ENCODE measurements around the gene MCM3AP. TPM values are rescaled to one million over a fixed set of nuclear protein-coding genes. Genes with fewer than 3 reads are reported as not detected.
"Not testable (repeated sequence)": the region's sequence is repeated elsewhere in the genome, so short reads cannot be mapped to it uniquely, and the experiment has no call there.

Gene MCM3AP
- total RNA-seq, 1 donor from 2014 or later: 62.9 TPM

DNA sequence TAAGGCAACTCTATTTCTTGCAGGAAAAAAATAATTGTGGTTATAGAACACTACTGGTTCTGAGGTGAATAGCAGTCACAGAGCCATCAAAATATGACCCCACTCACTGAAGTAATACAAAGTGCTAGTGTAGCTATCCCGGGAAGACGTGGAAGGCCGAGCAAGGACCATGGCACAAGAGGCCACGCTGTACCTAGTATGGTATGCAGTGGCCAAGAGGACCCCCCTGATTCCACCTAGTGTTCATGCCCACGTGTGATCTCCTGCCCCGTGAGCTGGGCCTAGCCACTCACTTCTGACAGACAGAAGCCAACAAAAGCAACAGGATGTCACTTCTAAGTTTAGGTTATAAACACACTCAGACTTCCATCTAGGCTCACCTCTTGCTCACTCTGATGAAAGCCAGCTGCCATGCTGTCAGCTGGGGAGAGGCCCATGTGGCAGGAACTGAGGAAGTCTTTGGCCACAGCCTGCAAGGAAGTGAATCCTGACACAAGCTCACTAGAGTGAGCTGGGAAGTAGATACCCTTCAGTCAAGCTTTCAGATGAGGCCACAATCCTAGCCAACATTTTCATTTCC, 35.2 kb downstream of the MCM3AP start:
- DNase-seq: no peak
- peak; percentile 23 for ATAC-seq
- intact Hi-C loops (cut with micrococcal nuclease): no loop called here

DNA sequence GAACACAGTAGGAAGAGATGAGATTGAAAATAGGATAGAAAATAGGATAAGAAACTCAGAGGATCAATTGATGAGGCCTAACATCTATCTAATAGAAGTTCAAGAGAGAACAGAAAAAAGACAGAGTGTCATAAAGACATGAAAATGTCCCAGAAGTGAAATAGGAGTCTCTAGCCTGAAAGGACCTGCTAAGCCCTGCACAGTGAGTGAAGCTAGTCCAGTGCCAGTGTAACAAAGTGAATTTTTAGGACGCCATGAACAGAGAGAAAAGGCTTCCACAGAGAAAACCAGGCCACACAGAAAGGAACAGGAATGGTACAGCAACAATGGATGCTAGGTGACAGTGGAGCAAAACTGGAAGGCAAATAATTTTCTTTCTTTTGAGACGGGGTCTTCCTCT, 36.6 kb downstream of the MCM3AP start:
- ATAC-seq (no peak), DNase-seq (no peak)
- intact Hi-C loops (cut with micrococcal nuclease): no loop called here

DNA sequence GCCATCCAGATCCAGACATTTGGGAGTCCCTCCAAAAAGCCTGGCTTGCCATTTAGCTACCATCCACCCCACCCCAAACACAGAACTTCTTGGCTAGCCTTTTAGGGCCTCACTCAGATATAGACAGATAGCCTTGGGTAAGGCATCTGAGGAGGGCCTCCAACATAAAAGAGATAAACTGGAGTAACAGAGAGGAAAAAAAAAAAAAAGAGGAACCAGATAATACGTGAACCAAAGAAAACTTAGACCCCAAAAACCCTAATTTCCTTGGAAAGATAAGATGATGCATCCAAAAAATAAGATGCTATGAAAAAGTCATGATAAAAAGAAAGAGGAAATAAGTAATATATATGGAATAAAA, 37.0 kb downstream of the MCM3AP start:
- DNase-seq (no peak), ATAC-seq (no peak)
- intact Hi-C loops (cut with micrococcal nuclease): no loop called here

DNA sequence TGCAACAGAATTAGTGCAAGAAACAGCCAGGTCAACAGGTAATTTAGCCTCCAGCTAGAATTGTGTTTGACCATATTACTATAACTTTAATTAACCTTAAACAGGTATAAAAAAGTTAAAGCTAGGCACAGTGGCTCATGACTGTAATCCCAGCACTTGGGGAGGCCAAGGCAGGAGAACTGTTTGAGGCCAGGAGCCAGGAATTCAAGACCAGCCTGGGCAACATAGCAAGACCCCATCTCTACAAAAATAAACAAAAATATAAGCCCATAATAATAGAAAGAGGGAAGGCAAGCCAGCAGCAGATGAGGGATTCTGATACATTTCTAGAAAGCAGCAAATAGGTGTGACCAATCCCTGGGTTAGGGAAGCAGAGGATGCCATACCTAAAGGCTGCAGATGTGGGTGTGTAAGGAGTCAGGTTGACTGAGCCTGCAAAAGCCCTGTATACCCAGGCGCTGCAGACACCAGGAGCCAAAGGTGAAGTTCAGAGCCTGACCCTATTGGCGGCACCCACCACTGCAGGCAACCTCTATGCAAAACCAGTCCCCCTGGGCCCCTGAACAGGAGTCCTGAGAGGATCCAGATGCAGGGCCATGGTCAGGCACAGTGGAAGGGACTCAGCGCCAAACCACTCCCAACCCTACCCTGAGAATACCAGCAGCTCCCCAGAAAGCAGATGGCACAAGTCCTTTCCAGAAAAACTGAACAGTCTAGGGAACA, 37.6 kb downstream of the MCM3AP start:
- intact Hi-C loops (cut with micrococcal nuclease): no loop called here
- ATAC-seq: no peak
- no peak for DNase-seq

DNA sequence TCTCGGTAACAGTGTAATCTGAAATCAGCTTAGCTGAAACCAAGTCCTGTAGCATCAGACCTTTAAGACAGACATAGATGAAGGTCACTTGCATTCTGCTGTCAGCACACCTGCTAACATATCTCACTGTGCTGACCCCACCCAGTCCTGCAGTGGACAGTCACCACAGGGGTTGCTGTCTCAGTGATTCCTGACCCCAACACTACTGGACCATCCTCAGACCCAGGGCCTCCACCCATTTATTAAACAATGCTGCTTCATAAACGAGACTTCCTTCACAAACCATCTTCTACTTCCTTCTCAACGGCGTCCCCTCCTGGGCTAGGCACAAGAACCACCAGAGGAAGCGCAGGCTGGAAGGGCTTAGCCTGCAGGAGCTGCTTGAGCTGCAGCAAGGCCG, 39.1 kb downstream of the MCM3AP start:
- intact Hi-C loops (cut with micrococcal nuclease): no loop called here
- DNase-seq: no peak
- no peak for ATAC-seq

GRCh38 chr21:46245213-46245915, 40.0 kb downstream of the MCM3AP start:
- ATAC-seq: no peak
- intact Hi-C loops (cut with micrococcal nuclease): no loop called here
- DNase-seq: no peak

DNA sequence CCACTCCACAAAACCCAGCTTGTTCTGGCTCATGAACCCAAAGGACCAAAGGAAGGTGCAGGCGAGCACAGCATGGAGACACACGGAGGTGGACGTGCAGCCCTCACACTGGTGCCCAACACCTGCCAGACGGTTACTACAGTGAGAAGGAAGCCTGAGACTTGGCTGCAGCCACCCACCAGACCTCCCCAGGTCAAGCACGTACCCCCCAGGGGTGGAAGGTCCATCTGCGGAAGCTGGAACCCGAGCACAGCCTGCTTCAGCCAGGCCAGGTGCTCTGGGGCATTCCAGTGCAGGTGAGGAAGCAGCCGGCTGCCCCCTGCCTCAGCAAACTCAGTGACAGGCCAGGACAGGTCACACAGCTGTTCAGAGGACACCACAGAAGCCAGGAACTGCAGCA, 40.8 kb downstream of the MCM3AP start:
- no peak for DNase-seq
- intact Hi-C loops (cut with micrococcal nuclease): no loop called here
- ATAC-seq: no peak

- ATAC-seq (no peak), DNase-seq (no peak)
- intact Hi-C loops (cut with micrococcal nuclease): no loop called here
These were observed 41.5 kb downstream of the MCM3AP start for GRCh38 chr21:46243960-46244361.

DNA sequence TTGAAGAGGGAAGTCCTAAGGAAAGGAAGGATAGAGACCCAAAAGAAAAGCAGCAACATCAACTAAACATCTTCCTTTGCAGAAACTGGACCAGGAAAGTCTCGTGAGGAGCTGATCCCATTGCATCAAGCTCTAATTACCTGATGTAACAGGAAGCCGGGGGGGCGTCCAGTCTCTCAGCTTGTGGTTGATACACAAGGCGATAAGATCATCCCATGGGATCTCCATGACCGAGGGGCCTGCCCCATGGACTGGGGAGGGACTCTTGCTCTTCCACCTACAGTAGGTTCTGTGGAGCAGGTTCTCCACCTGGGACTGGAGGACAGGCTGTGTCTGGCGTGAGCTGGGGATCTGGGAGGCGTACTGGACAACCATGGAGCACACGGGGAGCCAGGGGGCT, 42.1 kb downstream of the MCM3AP start:
- intact Hi-C loops (cut with micrococcal nuclease): no loop called here
- DNase-seq (no peak), ATAC-seq (no peak)

DNA sequence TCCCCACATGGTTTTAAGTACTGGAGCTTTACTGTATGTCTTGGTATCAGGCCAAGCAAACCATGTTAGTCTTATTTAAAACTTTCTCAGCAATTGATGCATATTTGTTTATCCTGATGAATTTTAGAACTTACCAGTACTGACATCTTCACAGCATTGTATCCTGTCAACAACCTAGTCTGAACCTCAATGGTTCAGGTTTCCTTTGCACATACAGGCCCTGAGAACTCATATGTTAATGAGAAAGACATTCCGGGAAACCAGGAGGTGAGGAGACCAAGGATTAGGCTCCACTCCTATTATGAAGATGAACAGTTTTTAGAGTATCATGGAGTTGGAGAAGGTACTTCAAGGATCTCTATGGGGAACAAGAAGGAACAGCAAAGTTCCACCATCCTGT, 43.8 kb downstream of the MCM3AP start:
- intact Hi-C loops (cut with micrococcal nuclease); ATAC-seq; DNase-seq: not testable (repeated sequence)

DNA sequence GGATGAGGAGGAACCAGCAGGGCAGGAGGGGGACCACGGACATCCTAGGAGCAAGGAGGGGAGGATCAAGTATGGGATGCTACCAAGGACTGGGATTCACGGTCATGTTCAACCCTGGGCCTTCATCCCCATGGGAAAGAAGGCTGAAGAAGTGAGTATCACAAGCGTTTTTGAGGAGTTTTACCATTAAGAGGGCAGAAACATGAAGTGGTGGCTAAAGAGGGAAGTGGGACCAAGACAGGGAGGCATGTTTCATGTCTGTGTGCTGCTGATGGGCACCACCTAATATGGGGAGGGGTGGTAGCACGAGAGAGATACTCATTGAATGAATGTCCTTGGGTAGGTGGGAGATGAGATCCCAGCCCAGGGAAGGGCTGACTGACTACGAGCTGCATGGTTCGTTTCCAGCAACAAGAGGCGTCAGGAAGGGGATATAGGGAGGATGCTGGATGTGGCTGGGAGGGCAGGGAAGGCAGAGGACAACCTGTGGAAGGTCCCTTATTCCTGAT, 45.5 kb downstream of the MCM3AP start:
- no peak for DNase-seq
- ATAC-seq: no peak
- intact Hi-C loops (cut with micrococcal nuclease): no loop called here

DNA sequence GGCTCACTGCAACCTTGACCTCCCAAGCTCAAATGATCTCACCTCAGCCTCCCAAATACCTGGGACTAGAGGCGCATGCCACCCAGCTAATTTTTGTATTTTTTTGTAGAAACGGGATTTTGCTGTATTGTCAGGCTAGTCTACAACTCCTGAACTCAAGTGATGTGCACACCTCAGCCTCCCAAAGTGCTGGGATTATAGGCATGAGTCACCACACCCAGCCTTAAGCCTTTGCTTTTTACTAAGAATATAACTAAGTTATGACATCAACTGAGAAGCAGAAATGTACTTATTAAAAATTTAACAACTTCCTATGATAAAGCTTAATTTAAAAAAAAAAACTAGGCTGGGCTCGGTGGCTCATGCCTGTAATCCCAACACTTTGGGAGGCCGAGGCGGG, 47.9 kb downstream of the MCM3AP start:
- intact Hi-C loops (cut with micrococcal nuclease): no loop called here

DNA sequence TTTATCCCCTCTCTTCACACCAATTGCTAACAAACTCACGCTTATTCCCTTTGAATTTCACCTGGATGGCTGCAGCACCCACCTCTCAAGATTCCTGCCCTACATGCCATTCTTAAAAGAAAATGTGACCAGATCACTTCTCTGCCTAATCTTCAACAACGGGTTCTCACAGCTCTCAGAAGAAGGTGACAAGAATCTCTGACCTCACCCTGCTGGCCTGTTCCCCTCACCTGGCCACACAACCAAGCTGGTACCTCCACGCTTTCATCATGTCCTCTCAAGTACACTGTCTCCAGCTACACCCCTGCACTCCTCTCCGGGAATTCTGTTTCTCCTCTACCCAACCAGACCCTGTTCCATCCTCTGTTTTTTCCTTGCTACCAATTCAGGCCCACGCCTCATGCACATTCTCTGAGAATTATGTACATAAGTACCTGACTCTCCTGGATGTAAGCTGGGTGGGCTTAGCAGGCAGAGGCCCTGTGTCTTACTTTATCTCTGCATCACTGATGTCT, 50.9 kb downstream of the MCM3AP start:
- ATAC-seq (no peak), DNase-seq (no peak)
- intact Hi-C loops (cut with micrococcal nuclease): no loop called here

More for the DNA sequence above, 47.9 kb downstream of the MCM3AP start:
- DNase-seq (no peak), ATAC-seq (no peak)

DNA sequence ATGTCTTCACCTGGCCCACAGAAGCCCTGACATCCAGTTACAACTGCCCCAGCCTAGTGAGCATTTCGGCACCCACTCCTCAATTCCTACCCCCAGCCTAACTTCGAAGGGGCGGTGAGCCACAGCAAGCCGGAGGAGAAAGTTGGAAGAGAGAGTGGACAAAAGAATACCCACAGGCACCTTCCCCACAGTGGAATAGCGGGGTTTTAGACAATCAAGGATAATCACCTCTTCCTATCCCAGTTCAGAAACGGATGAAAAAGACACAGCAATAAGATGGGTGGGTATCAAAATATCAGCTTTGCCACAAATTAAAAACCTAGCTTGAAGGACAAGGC, 55.5 kb downstream of the MCM3AP start:
- intact Hi-C loops (cut with micrococcal nuclease): no loop called here
- no peak for DNase-seq
- no peak for ATAC-seq

GRCh38 chr21:46229133-46229922, 56.1 kb downstream of the MCM3AP start:
- intact Hi-C loops (cut with micrococcal nuclease): no loop called here
- DNase-seq: no peak
- ATAC-seq: peak; percentile 53

- ATAC-seq: peak; percentile 92
- intact Hi-C loops (cut with micrococcal nuclease): no loop called here
- peak; percentile 99 for DNase-seq
These were observed 56.9 kb downstream of the MCM3AP start, which contains the start of gene LSS for GRCh38 chr21:46228345-46229051. Gene LSS, minus strand, starts transcription at chr21:46228774. Its CDS starts 29 bp downstream, at chr21:46228745.

- DNase-seq (no peak), ATAC-seq (peak; percentile 6)
These were observed 57.5 kb downstream of the MCM3AP start for GRCh38 chr21:46227811-46228344.

GRCh38 chr21:46226920-46227599, 58.4 kb downstream of the MCM3AP start:
- ATAC-seq: no peak
- no peak for DNase-seq
- intact Hi-C loops (cut with micrococcal nuclease): no loop called here

More at GRCh38 chr21:46227811-46228344, 57.5 kb downstream of the MCM3AP start:
- intact Hi-C loops (cut with micrococcal nuclease): no loop called here
